Left ventricle myocardium inferior (tissue), 1 donor: Measurements from ENCODE around the gene BRD3. TPM values are rescaled to one million over a fixed set of nuclear protein-coding genes. Genes with fewer than 3 reads are reported as not detected.
"Not testable (repeated sequence)": the region's sequence is repeated elsewhere in the genome, so short reads cannot be mapped to it uniquely, and the experiment has no call there.

ENCODE experiments used
- DNase-seq: peaks from one replicate; pipeline ENCODE4 v3.0.0-alpha.2; 2020
- H3K27ac ChIP-seq: fragments of 200-600 bp; replicated peaks from 2 replicates; pipeline ENCODE4 v1.8.0; 2021
- H3K27me3 ChIP-seq: fragments of 200-600 bp; 2 replicates; pipeline ENCODE4 v1.8.0; 2021; ENCODE audit warnings: low read depth
- H3K36me3 ChIP-seq: fragments of 200-600 bp; 2 replicates; pipeline ENCODE4 v1.8.0; 2021
- H3K4me1 ChIP-seq: fragments of 200-600 bp; 2 replicates; pipeline ENCODE4 v1.8.0; 2021
- H3K4me3 ChIP-seq: fragments of 200-600 bp; 2 replicates; pipeline ENCODE4 v1.8.0; 2021; ENCODE audit warnings: mild to moderate bottlenecking, moderate library complexity
- H3K9me3 ChIP-seq: fragments of 200-600 bp; replicated peaks from 2 replicates; pipeline ENCODE4 v1.8.0; 2021
- intact Hi-C: fragments of 100-400 bp; cut with micrococcal nuclease; formaldehyde crosslinking; loops from one replicate; pipeline ENCODE4 v1.11.0; 2022
- total RNA-seq: library from RNA; stranded (reverse); fragmentation: NEBNext Ultra II Directional; extraction: Animal tissue kit (Norgen Biotek cat#: 25700); gene quantifications from one replicate; pipeline ENCODE4 v1.2.1, GENCODE V29; 2021
- TF ChIP-seq, protein P1 (sequence below): fragments of 200-600 bp; IDR thresholded peaks from 2 replicates; pipeline ENCODE4 v1.8.0; 2021; ENCODE audit warnings: antibody characterized with exemption, mild to moderate bottlenecking, borderline replicate concordance
- donor health status: DM: no; HTN: yes; CAD: no; lungs with severe emphysema.

The BRD3 gene
- total RNA-seq, 1 donor from 2014 or later: 24.7 TPM

DNA sequence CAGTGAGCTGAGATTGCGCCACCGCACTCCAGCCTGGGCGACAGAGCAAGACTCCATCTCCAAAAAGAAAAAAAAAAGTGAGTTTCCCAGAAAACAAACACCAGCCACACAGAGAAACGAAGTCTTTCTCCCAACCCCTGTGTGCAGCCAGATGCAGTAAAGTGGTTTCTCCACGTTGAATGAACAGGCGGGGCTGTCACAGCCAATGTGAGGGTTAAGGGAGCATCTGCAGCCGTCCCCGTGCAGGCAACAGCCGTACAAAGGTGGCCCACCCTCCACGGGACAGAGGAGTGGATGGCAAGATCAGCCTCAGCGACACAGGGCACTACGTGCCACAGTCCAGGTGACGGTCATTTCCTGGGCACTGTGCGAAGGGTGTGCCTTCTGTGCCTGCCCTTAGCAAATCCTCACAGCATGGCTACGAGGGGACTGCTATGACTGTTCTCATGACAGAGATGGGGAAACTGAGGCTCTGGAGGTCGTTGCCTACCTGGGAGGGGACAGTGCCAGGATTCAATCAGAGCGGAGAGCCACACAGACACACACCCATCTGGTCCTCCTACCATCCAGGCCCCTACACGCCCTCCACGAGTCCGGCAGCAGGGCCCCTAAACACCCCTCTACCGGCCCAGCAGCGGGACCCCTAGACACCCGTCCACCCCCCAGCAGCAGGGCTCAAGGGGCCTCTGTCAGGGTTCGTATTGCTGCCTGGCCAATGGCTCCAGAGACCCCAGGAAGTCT, 78.0 kb downstream of the BRD3 start:
- H3K27ac ChIP-seq: peak overlapping the region; percentile 93
- H3K4me3 ChIP-seq: no peak overlapping the region
- intact Hi-C loops: loop anchor here (5.0 kb wide), 1 partner anchor 197 kb away; no protein-coding TSS in a partner anchor
- H3K9me3 ChIP-seq: no peaks in the 10 kb centered on the region
- TF ChIP-seq, protein P1, sequence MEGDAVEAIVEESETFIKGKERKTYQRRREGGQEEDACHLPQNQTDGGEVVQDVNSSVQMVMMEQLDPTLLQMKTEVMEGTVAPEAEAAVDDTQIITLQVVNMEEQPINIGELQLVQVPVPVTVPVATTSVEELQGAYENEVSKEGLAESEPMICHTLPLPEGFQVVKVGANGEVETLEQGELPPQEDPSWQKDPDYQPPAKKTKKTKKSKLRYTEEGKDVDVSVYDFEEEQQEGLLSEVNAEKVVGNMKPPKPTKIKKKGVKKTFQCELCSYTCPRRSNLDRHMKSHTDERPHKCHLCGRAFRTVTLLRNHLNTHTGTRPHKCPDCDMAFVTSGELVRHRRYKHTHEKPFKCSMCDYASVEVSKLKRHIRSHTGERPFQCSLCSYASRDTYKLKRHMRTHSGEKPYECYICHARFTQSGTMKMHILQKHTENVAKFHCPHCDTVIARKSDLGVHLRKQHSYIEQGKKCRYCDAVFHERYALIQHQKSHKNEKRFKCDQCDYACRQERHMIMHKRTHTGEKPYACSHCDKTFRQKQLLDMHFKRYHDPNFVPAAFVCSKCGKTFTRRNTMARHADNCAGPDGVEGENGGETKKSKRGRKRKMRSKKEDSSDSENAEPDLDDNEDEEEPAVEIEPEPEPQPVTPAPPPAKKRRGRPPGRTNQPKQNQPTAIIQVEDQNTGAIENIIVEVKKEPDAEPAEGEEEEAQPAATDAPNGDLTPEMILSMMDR: no peak
- no peak for DNase-seq
- no peaks in the 10 kb centered on the region for H3K36me3 ChIP-seq
- H3K27me3 ChIP-seq: peaks cover 6% of the 10 kb centered on the region
- H3K4me1 ChIP-seq: peaks cover 35% of the 10 kb centered on the region

DNA sequence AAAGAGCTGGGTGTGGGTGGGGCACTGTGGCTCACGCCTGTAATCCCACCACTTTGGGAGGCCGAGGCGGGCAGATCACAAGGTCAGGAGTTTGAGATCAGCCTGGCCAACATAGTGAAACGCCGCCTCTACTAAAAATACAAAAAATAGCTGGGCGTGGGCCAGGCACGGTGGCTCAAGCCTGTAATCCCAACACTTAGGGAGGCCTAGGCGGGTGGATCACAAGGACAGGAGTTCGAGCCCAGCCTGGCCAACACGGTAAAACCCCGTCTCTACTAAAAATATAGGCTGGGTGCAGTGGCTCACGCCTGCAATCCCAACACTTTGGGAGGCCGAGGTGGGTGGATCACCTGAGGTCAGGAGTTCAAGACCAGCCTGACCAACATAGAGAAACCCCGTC, 79.1 kb downstream of the BRD3 start:
- H3K4me1 ChIP-seq: peaks cover 27% of the 10 kb centered on the region
- H3K27ac ChIP-seq, H3K9me3 ChIP-seq, intact Hi-C loops, H3K27me3 ChIP-seq, H3K4me3 ChIP-seq, H3K36me3 ChIP-seq: not testable (repeated sequence)
- peak; percentile 2 for DNase-seq

DNA sequence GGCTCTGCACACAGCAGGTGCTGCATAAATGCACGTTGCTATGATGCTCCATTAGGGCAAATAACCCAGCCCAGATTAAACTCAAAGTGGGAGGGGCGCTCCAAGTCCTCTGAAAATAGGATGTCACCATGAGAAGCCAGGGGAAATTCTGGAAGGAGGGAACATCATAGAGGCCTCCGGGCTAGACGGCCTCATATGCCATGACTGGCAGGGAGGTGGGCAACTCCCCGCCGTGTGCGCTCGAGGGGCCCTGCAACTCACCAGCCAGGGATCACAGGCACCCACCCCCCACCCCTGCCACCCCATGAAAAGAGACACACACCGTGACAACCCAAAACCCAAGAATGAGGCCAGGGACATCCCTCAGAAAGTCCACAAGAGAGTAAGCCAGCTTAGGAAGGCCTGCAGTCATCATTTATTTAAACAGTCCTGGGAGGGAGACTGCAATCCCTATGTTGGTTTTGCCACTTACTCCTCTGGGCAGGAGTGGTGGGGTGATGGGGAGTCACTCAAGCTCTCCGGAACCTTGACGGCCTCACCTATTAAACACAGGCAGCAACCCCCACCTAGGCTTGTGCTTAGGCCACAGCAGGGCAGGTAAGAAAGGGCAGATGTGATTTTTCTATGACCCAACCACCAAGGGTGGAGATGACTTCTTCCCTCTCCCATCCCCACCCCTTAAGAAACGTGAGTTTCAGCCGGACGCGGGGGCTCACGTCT, 79.7 kb downstream of the BRD3 start:
- H3K36me3 ChIP-seq: no peaks in the 10 kb centered on the region
- no peak overlapping the region for H3K4me3 ChIP-seq
- TF ChIP-seq, protein P1: no peak
- H3K27me3 ChIP-seq: peaks cover 5% of the 10 kb centered on the region
- no peaks in the 10 kb centered on the region for H3K9me3 ChIP-seq
- DNase-seq: peak; percentile 1
- intact Hi-C loops: no loop called here
- H3K27ac ChIP-seq: no peak overlapping the region
- H3K4me1 ChIP-seq: peaks cover 20% of the 10 kb centered on the region

DNA sequence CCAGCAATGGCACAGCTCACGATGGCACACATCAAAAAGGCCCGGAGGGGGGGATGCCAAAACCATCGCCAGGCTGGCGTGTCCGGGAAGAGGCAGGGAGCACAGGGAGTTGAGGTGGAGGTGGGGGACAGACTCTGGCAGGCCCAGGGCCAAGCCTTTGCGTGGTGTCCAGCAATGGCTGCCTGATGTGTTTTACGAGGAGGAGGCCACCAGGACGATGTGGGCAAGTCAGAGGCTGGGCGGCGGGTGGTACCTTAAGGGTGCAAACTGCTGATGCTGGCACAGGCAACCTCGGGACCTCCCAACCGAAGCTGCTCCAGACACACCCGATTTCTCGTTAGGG, 80.4 kb downstream of the BRD3 start:
- intact Hi-C loops: no loop called here
- TF ChIP-seq, protein P1: no peak

DNA sequence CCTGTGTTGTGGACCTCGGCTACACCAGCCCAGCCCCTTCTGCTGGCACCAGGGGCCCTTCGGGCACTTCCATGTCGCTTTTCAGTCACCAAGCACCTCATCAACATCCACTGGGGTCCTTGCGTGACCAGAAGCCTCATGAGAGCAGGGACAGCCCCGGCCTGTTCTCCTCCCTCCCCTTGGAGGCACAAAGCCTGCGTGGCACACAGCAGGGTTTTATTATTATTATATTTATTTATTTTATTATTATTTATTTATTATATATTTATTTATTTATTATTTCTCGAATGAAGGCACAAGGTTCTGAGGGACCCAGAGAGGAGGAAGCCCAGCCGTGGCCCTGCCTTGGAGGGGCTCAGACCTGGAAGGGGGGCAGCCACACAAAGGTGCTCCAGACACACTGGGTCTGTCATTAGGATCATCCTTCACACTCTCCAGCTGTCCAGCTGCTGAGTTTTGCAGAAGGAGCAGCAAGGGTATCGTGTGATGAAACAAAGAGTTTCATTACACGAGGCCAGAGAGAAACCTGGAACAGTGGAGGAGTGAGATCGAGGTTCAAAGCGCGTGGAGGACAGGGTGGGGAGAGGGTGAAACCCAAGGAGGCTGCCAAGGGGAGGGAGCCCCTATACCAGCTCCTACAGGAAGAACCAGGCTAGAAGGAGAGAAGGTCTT, 80.9 kb downstream of the BRD3 start:
- Histone ChIP-seq H3K36me3 (no peaks in the 10 kb centered on the region), H3K9me3 (no peaks in the 10 kb centered on the region), H3K27ac (no peak overlapping the region)

More for the DNA sequence above, 80.4 kb downstream of the BRD3 start:
- peaks cover 5% of the 10 kb centered on the region for H3K27me3 ChIP-seq
- DNase-seq: peak; percentile 5
- no peaks in the 10 kb centered on the region for H3K9me3 ChIP-seq
- no peak overlapping the region for H3K27ac ChIP-seq
- H3K4me3 ChIP-seq: no peak overlapping the region
- peaks cover 16% of the 10 kb centered on the region for H3K4me1 ChIP-seq
- no peaks in the 10 kb centered on the region for H3K36me3 ChIP-seq

More for the DNA sequence above, 80.9 kb downstream of the BRD3 start:
- intact Hi-C loops: no loop called here
- H3K27me3 ChIP-seq: peaks cover 5% of the 10 kb centered on the region
- H3K4me1 ChIP-seq: peaks cover 20% of the 10 kb centered on the region
- H3K4me3 ChIP-seq: no peak overlapping the region
- peak; percentile 6 for DNase-seq
- TF ChIP-seq, protein P1: no peak
